MM.1S (cell line): ENCODE measurements around the gene SLC44A5.

Experiments
- DNase-seq: peaks from one replicate; pipeline ENCODE4 v3.0.0-alpha.2; 2015
- H2AFZ ChIP-seq: fragments of 300-600 bp; sonication (generic); 2 replicates; pipeline ENCODE4 v1.6.0; 2016; ENCODE audit warnings: antibody characterized with exemption, low read length
- H3F3A ChIP-seq: fragments of 300-600 bp; sonication (generic); 2 replicates; pipeline ENCODE4 v1.6.1; 2016; ENCODE audit warnings: mild to moderate bottlenecking, antibody characterized with exemption, low read length, moderate library complexity, mixed read lengths; ENCODE audit not compliant: insufficient read depth
- H3K27ac ChIP-seq: fragments of 300-600 bp; sonication (generic); 2 replicates; pipeline ENCODE4 v1.5.1; 2016; ENCODE audit warnings: mild to moderate bottlenecking, low read length
- H3K27me3 ChIP-seq: fragments of 300-600 bp; sonication (generic); replicated peaks from 2 replicates; pipeline ENCODE4 v1.6.0; 2016; ENCODE audit warnings: low read length; ENCODE audit not compliant: insufficient read depth
- H3K36me3 ChIP-seq: fragments of 300-600 bp; sonication (generic); replicated peaks from 2 replicates; pipeline ENCODE4 v1.6.1; 2016; ENCODE audit warnings: mild to moderate bottlenecking, low read length, mixed read lengths; ENCODE audit not compliant: insufficient read depth
- H3K4me1 ChIP-seq: fragments of 300-600 bp; sonication (generic); 2 replicates; pipeline ENCODE4 v1.6.1; 2016; ENCODE audit warnings: low read length, mixed read lengths
- H3K4me2 ChIP-seq: fragments of 300-600 bp; sonication (generic); 2 replicates; pipeline ENCODE4 v1.6.0; 2016; ENCODE audit warnings: low read depth, low read length
- H3K4me3 ChIP-seq: fragments of 300-600 bp; sonication (generic); 2 replicates; pipeline ENCODE4 v1.5.1; 2016; ENCODE audit warnings: low read length, mixed read lengths
- H3K79me2 ChIP-seq: fragments of 300-600 bp; sonication (generic); 2 replicates; pipeline ENCODE4 v1.6.1; 2016; ENCODE audit warnings: mixed run types, low read length, mixed read lengths
- H3K9ac ChIP-seq: fragments of 300-600 bp; sonication (generic); 2 replicates; pipeline ENCODE4 v1.6.1; 2016; ENCODE audit warnings: low read length, mixed read lengths
- H3K9me2 ChIP-seq: fragments of 300-600 bp; sonication (generic); replicated peaks from 2 replicates; pipeline ENCODE4 v1.6.1; 2016; ENCODE audit warnings: mild to moderate bottlenecking, low read length, mixed read lengths; ENCODE audit not compliant: insufficient read depth
- H3K9me3 ChIP-seq: fragments of 300-600 bp; sonication (generic); replicated peaks from 2 replicates; pipeline ENCODE4 v1.6.1; 2016; ENCODE audit warnings: mild to moderate bottlenecking, low read length, mixed read lengths; ENCODE audit not compliant: insufficient read depth
- H4K20me1 ChIP-seq: fragments of 300-600 bp; sonication (generic); 2 replicates; pipeline ENCODE4 v1.6.1; 2016; ENCODE audit warnings: mild to moderate bottlenecking, low read length, moderate library complexity, mixed read lengths; ENCODE audit not compliant: insufficient read depth
- EZH2 ChIP-seq: fragments of 300-600 bp; sonication (generic); optimal IDR thresholded peaks from 2 replicates; pipeline ENCODE3; 2017; ENCODE audit warnings: low read depth, mild to moderate bottlenecking, antibody characterized with exemption, low read length, mixed read lengths
- EZH2phosphoT487 ChIP-seq: fragments of 300-600 bp; sonication (generic); IDR thresholded peaks from 2 replicates; pipeline ENCODE4 v1.6.1; 2018; ENCODE audit warnings: antibody characterized with exemption, low read length
- TF ChIP-seq, protein P1 (sequence below): fragments of 300-600 bp; sonication (generic); IDR thresholded peaks from 2 replicates; pipeline ENCODE4 v1.5.1; 2016; ENCODE audit warnings: antibody characterized with exemption, low read length, mixed read lengths

Gene SLC44A5

DNA sequence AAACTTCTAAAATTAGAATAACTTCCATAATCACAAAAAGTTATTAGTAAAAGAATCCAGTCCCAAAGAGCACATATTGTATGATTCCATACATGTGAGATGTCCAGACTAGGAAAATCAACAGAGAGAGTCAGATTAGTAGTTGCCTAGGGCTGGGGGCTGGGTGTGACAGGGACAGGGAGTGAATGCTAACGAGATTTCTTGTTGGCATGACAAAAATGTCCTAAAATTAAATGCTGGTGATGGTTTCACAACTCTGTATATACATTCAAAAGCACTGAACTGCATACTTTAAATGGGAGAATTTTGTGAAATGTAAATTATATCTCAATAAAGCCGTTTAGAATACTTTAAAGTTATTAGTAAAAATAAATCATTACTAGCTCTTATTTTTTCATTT lies 92.2 kb downstream of the SLC44A5 start:
- Histone ChIP-seq H3K79me2 (no peaks in the 10 kb centered on the region), H3K9me3 (no peaks in the 10 kb centered on the region), H3K9ac (no peak overlapping the region), H3K4me2 (no peak overlapping the region), H3F3A (no peaks in the 10 kb centered on the region), H3K9me2 (no peaks in the 10 kb centered on the region), H3K4me3 (no peak overlapping the region), H4K20me1 (no peaks in the 10 kb centered on the region), H3K36me3 (no peaks in the 10 kb centered on the region), H2AFZ (no peak overlapping the region), H3K4me1 (no peaks in the 10 kb centered on the region), H3K27ac (no peak overlapping the region), H3K27me3 (no peaks in the 10 kb centered on the region)
- DNase-seq, result no peak
- TF ChIP-seq EZH2 (no peak), EZH2phosphoT487 (no peak)
- TF ChIP-seq, protein P1, sequence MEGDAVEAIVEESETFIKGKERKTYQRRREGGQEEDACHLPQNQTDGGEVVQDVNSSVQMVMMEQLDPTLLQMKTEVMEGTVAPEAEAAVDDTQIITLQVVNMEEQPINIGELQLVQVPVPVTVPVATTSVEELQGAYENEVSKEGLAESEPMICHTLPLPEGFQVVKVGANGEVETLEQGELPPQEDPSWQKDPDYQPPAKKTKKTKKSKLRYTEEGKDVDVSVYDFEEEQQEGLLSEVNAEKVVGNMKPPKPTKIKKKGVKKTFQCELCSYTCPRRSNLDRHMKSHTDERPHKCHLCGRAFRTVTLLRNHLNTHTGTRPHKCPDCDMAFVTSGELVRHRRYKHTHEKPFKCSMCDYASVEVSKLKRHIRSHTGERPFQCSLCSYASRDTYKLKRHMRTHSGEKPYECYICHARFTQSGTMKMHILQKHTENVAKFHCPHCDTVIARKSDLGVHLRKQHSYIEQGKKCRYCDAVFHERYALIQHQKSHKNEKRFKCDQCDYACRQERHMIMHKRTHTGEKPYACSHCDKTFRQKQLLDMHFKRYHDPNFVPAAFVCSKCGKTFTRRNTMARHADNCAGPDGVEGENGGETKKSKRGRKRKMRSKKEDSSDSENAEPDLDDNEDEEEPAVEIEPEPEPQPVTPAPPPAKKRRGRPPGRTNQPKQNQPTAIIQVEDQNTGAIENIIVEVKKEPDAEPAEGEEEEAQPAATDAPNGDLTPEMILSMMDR, result no peak

DNA sequence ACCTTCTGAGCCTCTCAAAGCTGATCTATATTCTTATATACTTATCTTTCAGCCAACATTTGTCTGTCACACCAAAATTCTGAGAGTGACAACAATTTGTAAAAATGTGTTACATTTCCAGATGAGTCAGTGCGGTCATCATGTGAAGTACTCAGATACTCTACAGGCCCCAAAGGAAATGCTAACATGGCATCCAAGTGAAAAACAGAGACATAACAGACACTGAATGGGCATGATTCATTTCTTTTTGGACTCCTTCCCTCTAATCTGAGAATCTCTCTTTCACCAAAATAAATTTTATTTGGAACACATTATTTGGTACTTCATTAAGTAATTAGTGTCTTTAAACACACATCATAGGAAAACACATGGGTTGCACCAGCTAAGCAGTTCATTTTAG lies 96.6 kb downstream of the SLC44A5 start:
- Histone ChIP-seq H3K4me3 (no peak overlapping the region), H3K9me3 (no peaks in the 10 kb centered on the region), H3K4me1 (no peaks in the 10 kb centered on the region), H4K20me1 (no peaks in the 10 kb centered on the region), H3K36me3 (no peaks in the 10 kb centered on the region), H3K27me3 (no peaks in the 10 kb centered on the region), H2AFZ (no peak overlapping the region), H3K79me2 (no peaks in the 10 kb centered on the region), H3K9me2 (no peaks in the 10 kb centered on the region), H3K9ac (no peak overlapping the region), H3K4me2 (no peak overlapping the region), H3F3A (no peaks in the 10 kb centered on the region), H3K27ac (no peak overlapping the region)
- TF ChIP-seq, protein P1, result no peak
- no peak for TF ChIP-seq EZH2phosphoT487
- no peak for TF ChIP-seq EZH2
- no peak for DNase-seq

DNA sequence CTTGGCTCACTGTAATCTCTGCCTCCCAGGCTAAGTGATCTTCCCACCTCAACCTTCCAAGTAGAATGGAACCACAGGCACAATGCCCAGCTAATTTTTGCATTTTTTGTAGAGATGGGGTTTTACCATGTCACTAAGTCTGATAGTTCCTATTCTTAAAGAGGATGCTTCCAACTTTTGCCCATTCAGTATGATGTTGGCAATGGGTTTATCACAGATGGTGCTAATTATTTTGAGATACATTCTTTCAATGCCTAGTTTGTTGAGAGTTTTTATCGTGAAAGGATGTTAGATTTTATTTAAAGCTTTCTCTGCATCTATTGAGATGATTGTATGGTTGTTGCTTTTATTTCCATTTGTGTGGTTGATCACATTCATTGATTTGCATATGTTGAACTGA lies 103.9 kb downstream of the SLC44A5 start:
- Histone ChIP-seq H3K9ac (no peak overlapping the region), H3K9me2 (no peaks in the 10 kb centered on the region), H3K27me3 (no peaks in the 10 kb centered on the region), H3K4me1 (no peaks in the 10 kb centered on the region), H4K20me1 (no peaks in the 10 kb centered on the region), H3K79me2 (no peaks in the 10 kb centered on the region), H3K27ac (no peak overlapping the region), H3F3A (no peaks in the 10 kb centered on the region), H3K36me3 (no peaks in the 10 kb centered on the region), H2AFZ (no peak overlapping the region), H3K9me3 (no peaks in the 10 kb centered on the region), H3K4me2 (no peak overlapping the region), H3K4me3 (no peak overlapping the region)
- TF ChIP-seq, protein P1, result no peak
- TF ChIP-seq EZH2 (no peak), EZH2phosphoT487 (no peak)
- no peak for DNase-seq
